ENCODE results near the gene PIK3CA. TPM values are rescaled to one million over a fixed set of nuclear protein-coding genes. Genes with fewer than 3 reads are reported as not detected.

PIK3CA gene
- total and polyA plus RNA-seq, 2 experiments from 2014 or later = 8.3 to 22.5 TPM

DNA sequence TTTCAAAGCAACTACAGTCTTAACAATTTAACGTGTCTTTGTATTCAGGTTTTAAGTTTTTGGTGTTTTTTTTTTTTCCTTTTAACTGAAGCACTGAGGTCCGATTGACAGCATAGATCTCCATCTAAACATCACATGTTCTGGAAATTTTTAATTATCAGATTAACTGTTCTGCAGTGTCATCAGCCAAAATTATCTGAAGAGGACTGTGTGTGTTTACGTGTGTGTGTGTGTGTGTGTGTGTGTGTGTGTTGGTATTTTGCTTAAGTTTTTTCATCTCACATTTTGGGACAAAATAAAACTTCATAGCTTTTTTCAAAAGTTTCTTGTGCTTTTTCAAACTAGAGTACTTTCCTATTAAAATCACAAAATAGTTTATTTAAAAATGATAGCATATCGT is 1.8 kb downstream of the PIK3CA start:
- Histone ChIP-seq H3K4me2 (ENCODE audit: unreplicated experiment) (peak overlapping the region; percentile 93), H3K27me3 (replicated peaks; ENCODE audit: insufficient read depth) (no peaks in the 10 kb centered on the region), H3K9ac (peak overlapping the region; percentile 95), H3K79me2 (ENCODE audit: insufficient read depth) (peaks cover 65% of the 10 kb centered on the region), H3F3A (ENCODE audit: insufficient read depth) (peaks cover 11% of the 10 kb centered on the region; the same call in 1 of the 2 replicates), H2AFZ (peak overlapping the region; percentile 91), H3K9me3 (ENCODE audit: low read depth) (no peaks in the 10 kb centered on the region), H3K27ac (peak overlapping the region; percentile 84), H3K4me3 (peak overlapping the region; percentile 97), H3K36me3 (ENCODE audit: low read depth) (no peaks in the 10 kb centered on the region), H4K20me1 (ENCODE audit: insufficient read depth) (peaks cover 6% of the 10 kb centered on the region; the same call in 1 of the 2 replicates), H3K9me2 (ENCODE audit: insufficient read depth) (no peaks in the 10 kb centered on the region), H3K4me1 (ENCODE audit: insufficient read depth) (peaks cover 12% of the 10 kb centered on the region)
- no peak for TF ChIP-seq EZH2 (IDR thresholded peaks at IDR 0.05; ENCODE audit: insufficient read depth, poor library complexity, severe bottlenecking)
- DNase-seq = peak; percentile 14
- in situ Hi-C loops (cut with MboI) = no loop called here
- WGBS, 2 experiments (ENCODE audit: low coverage in 1 of 2, low lambda C conversion rate in 2 of 2, missing lambda C conversion rate in 2 of 2) = 28 to 31% methylated on average over 4 of the region's 4 CpGs

DNA sequence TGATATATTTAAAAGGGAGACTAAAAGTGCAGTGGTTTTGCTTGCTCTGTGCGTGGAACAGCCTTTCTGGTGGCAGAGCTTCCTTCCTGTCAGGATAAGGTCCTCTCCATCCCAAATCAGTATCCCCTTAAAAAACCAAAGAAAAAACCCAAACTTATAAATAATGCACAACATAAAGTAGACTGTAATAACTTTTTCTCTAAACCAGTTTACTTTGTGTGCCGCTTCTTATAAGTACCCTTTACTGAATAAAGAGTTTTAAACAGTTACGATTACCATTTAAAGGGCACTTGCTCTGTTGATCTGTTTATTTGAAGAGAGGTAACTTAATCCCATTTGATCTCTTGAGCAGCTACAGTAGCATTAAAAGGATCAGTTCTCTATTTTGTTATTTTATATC is 2.5 kb downstream of the PIK3CA start:
- Histone ChIP-seq H3K36me3 (ENCODE audit: low read depth) (no peaks in the 10 kb centered on the region), H3F3A (ENCODE audit: insufficient read depth) (peaks cover 11% of the 10 kb centered on the region; the same call in 1 of the 2 replicates), H3K4me1 (ENCODE audit: insufficient read depth) (peaks cover 12% of the 10 kb centered on the region), H2AFZ (no peak overlapping the region), H3K9me3 (ENCODE audit: low read depth) (no peaks in the 10 kb centered on the region), H3K79me2 (ENCODE audit: insufficient read depth) (peaks cover 71% of the 10 kb centered on the region), H3K9ac (peak overlapping the region; percentile 95), H3K4me3 (peak overlapping the region; percentile 97; the same call in 1 of the 2 replicates), H3K9me2 (ENCODE audit: insufficient read depth) (no peaks in the 10 kb centered on the region), H3K4me2 (ENCODE audit: unreplicated experiment) (peak overlapping the region; percentile 93), H3K27ac (no peak overlapping the region), H3K27me3 (replicated peaks; ENCODE audit: insufficient read depth) (no peaks in the 10 kb centered on the region), H4K20me1 (ENCODE audit: insufficient read depth) (peaks cover 6% of the 10 kb centered on the region; the same call in 1 of the 2 replicates)
- no peak for DNase-seq
- 80 to 91% methylated on average over 3 of the region's 3 CpGs for WGBS, 2 experiments (ENCODE audit: low coverage in 1 of 2, low lambda C conversion rate in 2 of 2, missing lambda C conversion rate in 2 of 2)
- in situ Hi-C loops (cut with MboI) = no loop called here
- TF ChIP-seq EZH2 (IDR thresholded peaks at IDR 0.05; ENCODE audit: insufficient read depth, poor library complexity, severe bottlenecking) (no peak), EZH2phosphoT487 (IDR thresholded peaks at IDR 0.05; ENCODE audit: insufficient read depth, low read depth) (no peak)

- in situ Hi-C loops (cut with MboI) = no loop called here
- H3K27ac ChIP-seq = no peak overlapping the region
Measured at GRCh38 chr3:179151474-179151873, 3.3 kb downstream of the PIK3CA start.

DNA sequence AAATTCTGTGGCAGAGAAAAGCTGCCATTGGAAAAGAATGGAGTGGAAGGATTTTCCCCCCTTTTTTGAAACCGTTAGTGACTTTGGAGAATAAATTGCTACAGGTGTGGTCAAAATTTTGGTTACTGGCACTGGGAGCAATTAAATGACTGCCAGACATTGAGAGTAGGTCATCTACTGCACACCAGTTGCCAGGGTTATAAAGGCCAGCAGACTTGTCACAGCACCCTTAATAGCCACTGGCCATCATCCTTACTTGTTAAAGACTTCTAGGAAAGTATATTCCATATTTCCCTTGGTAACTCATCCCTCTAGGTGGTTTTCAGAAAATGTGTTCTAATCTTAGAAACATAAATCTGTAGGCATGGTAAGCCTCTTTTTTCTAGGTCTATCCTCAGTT is 8.0 kb downstream of the PIK3CA start:
- H2AFZ ChIP-seq = no peak overlapping the region
- H3K9ac ChIP-seq = no peak overlapping the region
- H3K27me3 ChIP-seq (replicated peaks; ENCODE audit: insufficient read depth) = no peaks in the 10 kb centered on the region
- H3K4me3 ChIP-seq = no peak overlapping the region
- no peak for DNase-seq
- H3K9me2 ChIP-seq (ENCODE audit: insufficient read depth) = no peaks in the 10 kb centered on the region
- peaks cover 21% of the 10 kb centered on the region; the same call in 1 of the 2 replicates for H4K20me1 ChIP-seq (ENCODE audit: insufficient read depth)
- WGBS, 2 experiments (ENCODE audit: low coverage in 1 of 2, low lambda C conversion rate in 2 of 2, missing lambda C conversion rate in 2 of 2) = 14 to 18% methylated on average over 1 of the region's 1 CpG
- no peak overlapping the region for H3K27ac ChIP-seq
- peaks cover 100% of the 10 kb centered on the region for H3K79me2 ChIP-seq (ENCODE audit: insufficient read depth)
- no peaks in the 10 kb centered on the region for H3K36me3 ChIP-seq (ENCODE audit: low read depth)
- no peak overlapping the region for H3K4me2 ChIP-seq (ENCODE audit: unreplicated experiment)
- no peaks in the 10 kb centered on the region for H3K9me3 ChIP-seq (ENCODE audit: low read depth)
- TF ChIP-seq EZH2 (IDR thresholded peaks at IDR 0.05; ENCODE audit: insufficient read depth, poor library complexity, severe bottlenecking) (no peak), EZH2phosphoT487 (IDR thresholded peaks at IDR 0.05; ENCODE audit: insufficient read depth, low read depth) (no peak)
- in situ Hi-C loops (cut with MboI) = no loop called here
- H3K4me1 ChIP-seq (ENCODE audit: insufficient read depth) = peaks cover 3% of the 10 kb centered on the region; the same call in 1 of the 2 replicates
- no peaks in the 10 kb centered on the region for H3F3A ChIP-seq (ENCODE audit: insufficient read depth)

More at GRCh38 chr3:179151474-179151873, 3.3 kb downstream of the PIK3CA start:
- Histone ChIP-seq H3K4me2 (ENCODE audit: unreplicated experiment) (no peak overlapping the region), H3K9me2 (ENCODE audit: insufficient read depth) (no peaks in the 10 kb centered on the region), H3K9ac (no peak overlapping the region), H4K20me1 (ENCODE audit: insufficient read depth) (peaks cover 6% of the 10 kb centered on the region; the same call in 1 of the 2 replicates), H3F3A (ENCODE audit: insufficient read depth) (peaks cover 11% of the 10 kb centered on the region; the same call in 1 of the 2 replicates), H3K36me3 (ENCODE audit: low read depth) (no peaks in the 10 kb centered on the region), H3K4me1 (ENCODE audit: insufficient read depth) (peaks cover 12% of the 10 kb centered on the region), H3K79me2 (ENCODE audit: insufficient read depth) (peaks cover 80% of the 10 kb centered on the region), H2AFZ (no peak overlapping the region), H3K9me3 (ENCODE audit: low read depth) (no peaks in the 10 kb centered on the region), H3K4me3 (no peak overlapping the region), H3K27me3 (replicated peaks; ENCODE audit: insufficient read depth) (no peaks in the 10 kb centered on the region)
- TF ChIP-seq EZH2phosphoT487 (IDR thresholded peaks at IDR 0.05; ENCODE audit: insufficient read depth, low read depth) (no peak), EZH2 (IDR thresholded peaks at IDR 0.05; ENCODE audit: insufficient read depth, poor library complexity, severe bottlenecking) (no peak)
- no peak for DNase-seq

- H3K4me2 ChIP-seq (ENCODE audit: unreplicated experiment) = no peak overlapping the region
- TF ChIP-seq EZH2 (IDR thresholded peaks at IDR 0.05; ENCODE audit: insufficient read depth, poor library complexity, severe bottlenecking) (no peak), EZH2phosphoT487 (IDR thresholded peaks at IDR 0.05; ENCODE audit: insufficient read depth, low read depth) (no peak)
- peaks cover 21% of the 10 kb centered on the region; the same call in 1 of the 2 replicates for H4K20me1 ChIP-seq (ENCODE audit: insufficient read depth)
- H2AFZ ChIP-seq = no peak overlapping the region
- H3K9me2 ChIP-seq (ENCODE audit: insufficient read depth) = no peaks in the 10 kb centered on the region
- no peaks in the 10 kb centered on the region for H3K27me3 ChIP-seq (replicated peaks; ENCODE audit: insufficient read depth)
- H3F3A ChIP-seq (ENCODE audit: insufficient read depth) = no peaks in the 10 kb centered on the region
- in situ Hi-C loops (cut with MboI) = no loop called here
- H3K9ac ChIP-seq = no peak overlapping the region
- peaks cover 100% of the 10 kb centered on the region for H3K79me2 ChIP-seq (ENCODE audit: insufficient read depth)
- no peaks in the 10 kb centered on the region for H3K9me3 ChIP-seq (ENCODE audit: low read depth)
- no peak overlapping the region for H3K4me3 ChIP-seq
- H3K4me1 ChIP-seq (ENCODE audit: insufficient read depth) = peaks cover 3% of the 10 kb centered on the region; the same call in 1 of the 2 replicates
- no peak overlapping the region for H3K27ac ChIP-seq
- 52 to 63% methylated on average over 1 of the region's 1 CpG for WGBS, 2 experiments (ENCODE audit: low coverage in 1 of 2, low lambda C conversion rate in 2 of 2, missing lambda C conversion rate in 2 of 2)
- DNase-seq = no peak
- no peaks in the 10 kb centered on the region for H3K36me3 ChIP-seq (ENCODE audit: low read depth)
Measured at GRCh38 chr3:179156775-179157174, 8.6 kb downstream of the PIK3CA start.

Data from GM23248 (cell line).